ENCODE data around the gene RNASEH2A. TPM values are rescaled to one million over a fixed set of nuclear protein-coding genes. Genes with fewer than 3 reads are reported as not detected.

The RNASEH2A gene
- total and polyA plus RNA-seq, 2 donors (not counting 1 experiment from before 2014, with no cell fraction given) = 14.5 to 18.9 TPM

DNA sequence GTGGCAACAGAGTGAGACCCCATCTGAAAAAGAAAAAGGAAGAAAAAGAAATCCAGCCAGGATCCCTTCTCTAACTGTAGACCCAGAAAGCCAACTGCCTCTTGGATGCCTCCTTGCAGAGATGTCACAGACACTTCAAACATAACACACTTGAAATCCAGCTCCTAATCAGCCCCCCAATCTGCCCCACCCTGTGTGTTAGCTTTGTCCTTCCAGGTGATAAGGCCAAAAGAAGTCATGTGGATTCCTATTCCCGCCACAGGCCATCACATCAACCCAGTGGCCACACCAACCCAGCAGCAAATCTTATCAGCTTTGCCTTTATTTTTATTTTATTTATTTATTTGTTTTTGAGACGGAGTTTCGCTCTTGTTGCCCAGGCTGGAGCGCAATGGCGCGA, 46.7 kb upstream of the RNASEH2A start:
- no peak overlapping the region for H3K4me3 ChIP-seq (ENCODE audit: control extremely low read depth in 1 of 5, extremely low read depth in 1 of 5, insufficient read depth in 1 of 5, low read depth in 2 of 5, low read length in 4 of 5)
- peaks cover 0 to 22% (median 5%) of the 10 kb centered on the region in 4 experiments for H3K27me3 ChIP-seq (replicated peaks in 1 of 4; ENCODE audit: control extremely low read depth in 1 of 4, control insufficient read depth in 3 of 4, insufficient read depth in 4 of 4, low read length in 3 of 4)
- H3K36me3 ChIP-seq (replicated peaks in 1 of 2; ENCODE audit: control extremely low read depth in 1 of 2, control insufficient read depth in 1 of 2, extremely low read depth in 1 of 2, insufficient read depth in 2 of 2, low read length in 1 of 2) = peaks cover 0 to 4% of the 10 kb centered on the region in 2 experiments
- DNase-seq = no peak
- no CpG with 5 or more reads among the region's 6 CpGs for WGBS (ENCODE audit: insufficient coverage)
- H3K4me1 ChIP-seq (ENCODE audit: control insufficient read depth in 2 of 2, insufficient read depth in 2 of 2, low read length in 2 of 2) = peaks cover 7 to 8% of the 10 kb centered on the region in 2 donors
- H3K9ac ChIP-seq (ENCODE audit: low read length) = no peak overlapping the region
- Mint-ChIP-seq H3K4me1 (peaks cover 11% of the 10 kb centered on the region), H3K27me3 (peaks cover 15% of the 10 kb centered on the region), H3K27ac (no peak overlapping the region), H3K9me3 (ENCODE audit: insufficient read depth) (no peaks in the 10 kb centered on the region), H3K4me3 (no peak overlapping the region)
- H3K4me2 ChIP-seq (replicated peaks; ENCODE audit: low read depth, low read length, poor library complexity, severe bottlenecking) = no peak overlapping the region
- no peak overlapping the region for H2AFZ ChIP-seq (ENCODE audit: insufficient read depth, low read depth, low read length, poor library complexity, severe bottlenecking)
- no peaks in the 10 kb centered on the region for H3K79me2 ChIP-seq (ENCODE audit: control insufficient read depth, insufficient read depth, low read length)
- H4K20me1 ChIP-seq (ENCODE audit: control insufficient read depth, insufficient read depth, low read length, poor library complexity, severe bottlenecking) = no peaks in the 10 kb centered on the region
- H3K9me3 ChIP-seq (ENCODE audit: control extremely low read depth in 1 of 3, control insufficient read depth in 2 of 3, insufficient read depth in 1 of 3, low read length in 2 of 3) = peaks cover 0 to 7% (median 0%) of the 10 kb centered on the region in 3 donors
- no peak for ATAC-seq (ENCODE audit: low read depth)
- ChIA-PET POLR2A (interaction anchor here (1.1 to 1.4 kb wide), 2 partner anchors 17 to 36 kb away, joined by 5 to 7 read pairs; no protein-coding TSS in a partner anchor), CTCF (interaction anchor here (0.7 to 27.9 kb wide), 27 partner anchors 9 to 206 kb away, joined by 3 to 1147 read pairs (median 5); partner anchors contain the start of genes DHPS, GET3, HOOK2 and JUNB)
- no peak overlapping the region for H3K27ac ChIP-seq (ENCODE audit: low read length in 2 of 2)
- intact Hi-C loops (cut with micrococcal nuclease) = loop anchor here (1.0 kb wide), 2 partner anchors 37 to 88 kb away; no protein-coding TSS in a partner anchor
- no peak for TF ChIP-seq EZH2 (IDR thresholded peaks at IDR 0.05; ENCODE audit: borderline replicate concordance, insufficient read depth, low read depth, low read length, poor library complexity, severe bottlenecking)
- TF ChIP-seq CTCF (IDR thresholded peaks at IDR 0.05) = no peak

DNA sequence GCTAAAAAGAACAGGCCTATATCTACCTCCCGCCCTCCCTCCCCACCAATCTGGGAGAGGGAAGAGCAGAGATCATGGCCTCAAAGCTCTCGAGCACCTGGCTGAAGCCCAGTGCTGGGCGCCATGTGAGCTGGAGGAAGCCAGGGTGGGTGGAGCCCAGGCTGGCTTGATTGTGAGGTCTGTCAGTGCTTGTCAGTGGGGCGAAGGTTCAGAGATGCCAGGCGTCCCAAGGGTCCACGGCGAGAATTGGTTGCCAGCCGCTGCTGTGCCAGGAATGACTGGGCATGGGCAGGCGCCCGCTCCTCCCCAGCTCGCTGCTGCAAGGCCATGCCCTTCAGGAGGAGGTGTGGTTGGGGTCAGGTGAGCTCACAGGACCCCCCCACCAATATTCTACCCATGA, 43.3 kb upstream of the RNASEH2A start:
- no peak overlapping the region for H3K4me3 ChIP-seq (ENCODE audit: control extremely low read depth in 1 of 5, extremely low read depth in 1 of 5, insufficient read depth in 1 of 5, low read depth in 2 of 5, low read length in 4 of 5)
- H3K4me1 ChIP-seq (ENCODE audit: control insufficient read depth in 2 of 2, insufficient read depth in 2 of 2, low read length in 2 of 2) = peaks cover 6 to 8% of the 10 kb centered on the region in 2 donors
- DNase-seq (no peak), ATAC-seq (ENCODE audit: low read depth) (no peak)
- peaks cover 0 to 7% (median 0%) of the 10 kb centered on the region in 3 donors for H3K9me3 ChIP-seq (ENCODE audit: control extremely low read depth in 1 of 3, control insufficient read depth in 2 of 3, insufficient read depth in 1 of 3, low read length in 2 of 3)
- H3K79me2 ChIP-seq (ENCODE audit: control insufficient read depth, insufficient read depth, low read length) = no peaks in the 10 kb centered on the region
- Mint-ChIP-seq H3K9me3 (ENCODE audit: insufficient read depth) (no peaks in the 10 kb centered on the region), H3K27ac (no peak overlapping the region), H3K4me1 (peaks cover 10% of the 10 kb centered on the region), H3K4me3 (no peak overlapping the region), H3K27me3 (peaks cover 3% of the 10 kb centered on the region)
- H2AFZ ChIP-seq (ENCODE audit: insufficient read depth, low read depth, low read length, poor library complexity, severe bottlenecking) = no peak overlapping the region
- no peak for TF ChIP-seq CTCF (IDR thresholded peaks at IDR 0.05)
- no peak for TF ChIP-seq EZH2 (IDR thresholded peaks at IDR 0.05; ENCODE audit: borderline replicate concordance, insufficient read depth, low read depth, low read length, poor library complexity, severe bottlenecking)
- peaks cover 0 to 5% of the 10 kb centered on the region in 2 experiments for H3K36me3 ChIP-seq (replicated peaks in 1 of 2; ENCODE audit: control extremely low read depth in 1 of 2, control insufficient read depth in 1 of 2, extremely low read depth in 1 of 2, insufficient read depth in 2 of 2, low read length in 1 of 2)
- no peak overlapping the region for H3K4me2 ChIP-seq (replicated peaks; ENCODE audit: low read depth, low read length, poor library complexity, severe bottlenecking)
- no peaks in the 10 kb centered on the region for H3K27me3 ChIP-seq (replicated peaks in 1 of 4; ENCODE audit: control extremely low read depth in 1 of 4, control insufficient read depth in 3 of 4, insufficient read depth in 4 of 4, low read length in 3 of 4)
- no peak overlapping the region for H3K27ac ChIP-seq (ENCODE audit: low read length in 2 of 2)
- ChIA-PET POLR2A (interaction anchor here (1.0 kb wide), 1 partner anchor 33 kb away, joined by 4 read pairs; no protein-coding TSS in a partner anchor), CTCF (interaction anchor here (0.5 to 27.9 kb wide), 14 partner anchors 9 to 199 kb away, joined by 3 to 1147 read pairs (median 4); partner anchors contain the start of genes BEST2, DNASE2, HOOK2 and JUNB)
- 97% methylated on average over 5 of the region's 11 CpGs for WGBS (ENCODE audit: insufficient coverage)
- H3K9ac ChIP-seq (ENCODE audit: low read length) = no peak overlapping the region
- intact Hi-C loops (cut with micrococcal nuclease) = no loop called here
- H4K20me1 ChIP-seq (ENCODE audit: control insufficient read depth, insufficient read depth, low read length, poor library complexity, severe bottlenecking) = no peaks in the 10 kb centered on the region
